ENCODE data around the gene PMFBP1. TPM values are rescaled to one million over a fixed set of nuclear protein-coding genes. Genes with fewer than 3 reads are reported as not detected.

PMFBP1 gene
- polyA plus RNA-seq, 1 experiment: 0.07 TPM

GRCh38 chr16:72134507-72134906 lies 37.4 kb downstream of the PMFBP1 start:
- Histone ChIP-seq H3K27me3 (ENCODE audit: control insufficient read depth, insufficient read depth, low read length) (no peaks in the 10 kb centered on the region), H3K36me3 (ENCODE audit: control insufficient read depth, insufficient read depth, low read length) (no peaks in the 10 kb centered on the region), H3K4me3 (ENCODE audit: low read depth, low read length) (no peak overlapping the region)
- DNase-seq (ENCODE audit: low read depth): no peak
- ChIA-PET CTCF (interaction anchor here (3.3 kb wide), 1 partner anchor 10 kb away, joined by 14 read pairs; no protein-coding TSS in a partner anchor), POLR2A (no interaction called here)
- no peak for TF ChIP-seq CTCF (IDR thresholded peaks at IDR 0.05; ENCODE audit: insufficient read depth, low read depth, low read length)

GRCh38 chr16:72132726-72133125 lies 39.2 kb downstream of the PMFBP1 start:
- ChIA-PET CTCF (no interaction called here), POLR2A (no interaction called here)

GRCh38 chr16:72131036-72131435 lies 40.9 kb downstream of the PMFBP1 start:
- Histone ChIP-seq H3K36me3 (ENCODE audit: control insufficient read depth, insufficient read depth, low read length) (no peaks in the 10 kb centered on the region), H3K4me3 (ENCODE audit: low read depth, low read length) (no peak overlapping the region), H3K27me3 (ENCODE audit: control insufficient read depth, insufficient read depth, low read length) (no peaks in the 10 kb centered on the region)
- no peak for DNase-seq (ENCODE audit: low read depth)
- TF ChIP-seq CTCF (IDR thresholded peaks at IDR 0.05; ENCODE audit: insufficient read depth, low read depth, low read length): no peak
- ChIA-PET CTCF (interaction anchor here (1.7 kb wide), 1 partner anchor 1825 kb away, joined by 4 read pairs; no protein-coding TSS in a partner anchor), POLR2A (no interaction called here)

More at GRCh38 chr16:72132726-72133125, 39.2 kb downstream of the PMFBP1 start:
- DNase-seq (ENCODE audit: low read depth): no peak
- no peaks in the 10 kb centered on the region for H3K27me3 ChIP-seq (ENCODE audit: control insufficient read depth, insufficient read depth, low read length)
- no peaks in the 10 kb centered on the region for H3K36me3 ChIP-seq (ENCODE audit: control insufficient read depth, insufficient read depth, low read length)
- H3K4me3 ChIP-seq (ENCODE audit: low read depth, low read length): no peak overlapping the region
- no peak for TF ChIP-seq CTCF (IDR thresholded peaks at IDR 0.05; ENCODE audit: insufficient read depth, low read depth, low read length)

GRCh38 chr16:72129976-72130656 lies 41.8 kb downstream of the PMFBP1 start:
- ChIA-PET POLR2A (no interaction called here), CTCF (interaction anchor here (0.7 to 1.7 kb wide), 3 partner anchors 11 to 1826 kb away, joined by 4 read pairs; no protein-coding TSS in a partner anchor)
- H3K4me3 ChIP-seq (ENCODE audit: low read depth, low read length): no peak overlapping the region
- H3K27me3 ChIP-seq (ENCODE audit: control insufficient read depth, insufficient read depth, low read length): no peaks in the 10 kb centered on the region
- H3K36me3 ChIP-seq (ENCODE audit: control insufficient read depth, insufficient read depth, low read length): no peaks in the 10 kb centered on the region
- no peak for DNase-seq (ENCODE audit: low read depth)
- no peak for TF ChIP-seq CTCF (IDR thresholded peaks at IDR 0.05; ENCODE audit: insufficient read depth, low read depth, low read length)

GRCh38 chr16:72128701-72129100 lies 43.3 kb downstream of the PMFBP1 start:
- CTCF ChIA-PET: interaction anchor here (0.5 to 1.0 kb wide), 2 partner anchors 338 to 1914 kb away, joined by 3 read pairs; no protein-coding TSS in a partner anchor

More at GRCh38 chr16:72128701-72129100, 43.3 kb downstream of the PMFBP1 start:
- H3K4me3 ChIP-seq (ENCODE audit: low read depth, low read length): no peak overlapping the region
- H3K36me3 ChIP-seq (ENCODE audit: control insufficient read depth, insufficient read depth, low read length): no peaks in the 10 kb centered on the region
- TF ChIP-seq CTCF (IDR thresholded peaks at IDR 0.05; ENCODE audit: insufficient read depth, low read depth, low read length): no peak
- no peak for DNase-seq (ENCODE audit: low read depth)
- no peaks in the 10 kb centered on the region for H3K27me3 ChIP-seq (ENCODE audit: control insufficient read depth, insufficient read depth, low read length)
- POLR2A ChIA-PET: interaction anchor here (0.6 kb wide), 1 partner anchor 292 kb away, joined by 3 read pairs; no protein-coding TSS in a partner anchor
